ENCODE results near the gene ANK3. TPM values are rescaled to one million over a fixed set of nuclear protein-coding genes. Genes with fewer than 3 reads are reported as not detected.
A peak's percentile ranks its signal among the peaks of the same experiment; 100 is the strongest.

ANK3 gene
- 10 to 100 TPM; 80.0 to 90.1 TPM for total RNA-seq
- polyA plus RNA-seq: 10 to 100 TPM in 1 of 2 donors, 1 to 10 TPM in 1; 7.2 to 31.7 TPM

DNA sequence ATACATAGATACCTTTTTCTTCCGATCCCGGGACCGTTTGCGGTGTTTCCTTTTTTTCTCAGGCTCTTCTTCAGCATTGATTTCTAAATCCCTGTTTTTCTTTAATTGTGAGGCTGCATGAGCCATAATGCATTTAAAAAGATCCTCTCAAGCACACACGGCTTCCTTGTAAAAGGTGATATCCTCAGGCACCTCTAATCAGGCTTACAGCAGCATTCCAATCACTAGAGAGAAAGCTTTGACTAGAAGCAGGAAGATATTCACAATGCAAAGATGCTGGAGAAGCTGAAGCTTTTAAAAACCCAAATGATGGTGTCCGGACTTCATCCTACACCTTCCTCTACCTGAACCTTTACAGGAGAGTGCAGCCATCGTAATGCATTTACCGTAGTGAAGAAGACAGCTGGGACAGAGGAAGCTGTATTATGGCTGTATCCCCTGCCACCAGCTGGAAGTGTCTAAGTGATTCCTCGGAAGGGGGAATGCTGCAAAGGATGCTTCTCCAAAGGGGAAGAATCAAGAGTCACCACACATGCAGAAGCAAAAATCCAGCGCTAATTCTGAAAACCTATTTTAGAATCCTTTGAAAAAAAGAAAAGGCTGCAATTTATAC, at the start of gene ANK3:
Gene ANK3, minus strand, starts transcription at position 463 of the 613 bp plus-strand sequence. Its CDS starts 337 bp downstream, at position 126.
- no peak for DNase-seq
- Mint-ChIP-seq H3K4me3 (no peak within 1 kb of the TSS), H3K9me3 (no peaks in the 10 kb centered on the region), H3K4me1 (peaks cover 8 to 32% (median 21%) of the 10 kb centered on the region in 4 donors), H3K36me3 (peaks cover 8 to 9% of the 10 kb centered on the region in 2 donors), H3K27me3 (no peaks in the 10 kb centered on the region), H3K27ac (peak within 1 kb of the TSS in 2 of 7 donors; percentile 28 to 68)
- Histone ChIP-seq H3K4me1 (ENCODE audit: insufficient read depth, low read length) (no peaks in the 10 kb centered on the region), H3K27ac (ENCODE audit: low read depth, low read length) (no peak within 1 kb of the TSS), H3K27me3 (ENCODE audit: insufficient read depth, low read length) (no peaks in the 10 kb centered on the region), H3K4me3 (ENCODE audit: low read length in 2 of 2) (no peak within 1 kb of the TSS), H3K36me3 (ENCODE audit: insufficient read depth, low read length) (no peaks in the 10 kb centered on the region), H3K9me3 (ENCODE audit: control insufficient read depth in 1 of 2, low read length in 2 of 2) (no peaks in the 10 kb centered on the region)
- CTCF ChIA-PET (ENCODE audit: partially characterized antibody): no interaction called here
- intact Hi-C loops (cut with micrococcal nuclease): no loop called here
- POLR2A ChIA-PET (ENCODE audit: partially characterized antibody): no interaction called here

GRCh38 chr10:60434418-60435046, 44.9 kb upstream of the ANK3 start:
- Mint-ChIP-seq H3K27me3 (no peaks in the 10 kb centered on the region), H3K4me1 (peaks cover 0 to 7% (median 4%) of the 10 kb centered on the region in 4 donors), H3K27ac (no peak overlapping the region), H3K4me3 (no peak overlapping the region), H3K9me3 (no peaks in the 10 kb centered on the region), H3K36me3 (peaks cover 0 to 11% of the 10 kb centered on the region in 2 donors)
- H3K4me3 ChIP-seq (ENCODE audit: low read length in 2 of 2): no peak overlapping the region
- intact Hi-C loops (cut with micrococcal nuclease): loop anchor here (10.0 kb wide), 1 partner anchor 320 kb away; no protein-coding TSS in a partner anchor
- CTCF ChIA-PET (ENCODE audit: partially characterized antibody): interaction anchor here (1.0 to 1.1 kb wide), 2 partner anchors 326 to 334 kb away, joined by 3 read pairs; no protein-coding TSS in a partner anchor
- no peaks in the 10 kb centered on the region for H3K4me1 ChIP-seq (ENCODE audit: insufficient read depth, low read length)
- no peak overlapping the region for H3K27ac ChIP-seq (ENCODE audit: low read depth, low read length)
- no peaks in the 10 kb centered on the region for H3K9me3 ChIP-seq (ENCODE audit: control insufficient read depth in 1 of 2, low read length in 2 of 2)
- no peaks in the 10 kb centered on the region for H3K36me3 ChIP-seq (ENCODE audit: insufficient read depth, low read length)
- no peaks in the 10 kb centered on the region for H3K27me3 ChIP-seq (ENCODE audit: insufficient read depth, low read length)
- peak in 1 of 5 donors; percentile 2 for DNase-seq
- POLR2A ChIA-PET (ENCODE audit: partially characterized antibody): no interaction called here

- no peaks in the 10 kb centered on the region for H3K4me1 ChIP-seq (ENCODE audit: insufficient read depth, low read length)
- ChIA-PET CTCF (ENCODE audit: partially characterized antibody) (interaction anchor here (0.9 to 1.1 kb wide), 2 partner anchors 327 to 808 kb away, joined by 3 read pairs; no protein-coding TSS in a partner anchor), POLR2A (ENCODE audit: partially characterized antibody) (no interaction called here)
- H3K36me3 Mint-ChIP-seq: peaks cover 0 to 11% of the 10 kb centered on the region in 2 donors
- no peaks in the 10 kb centered on the region for H3K9me3 Mint-ChIP-seq
- no peak overlapping the region for H3K4me3 Mint-ChIP-seq
- peak overlapping the region in 1 of 7 donors; percentile 41 for H3K27ac Mint-ChIP-seq
- no peaks in the 10 kb centered on the region for H3K27me3 Mint-ChIP-seq
- intact Hi-C loops (cut with micrococcal nuclease): loop anchor here (10.0 kb wide), 1 partner anchor 319 kb away; no protein-coding TSS in a partner anchor
- H3K4me1 Mint-ChIP-seq: peaks cover 0 to 7% (median 4%) of the 10 kb centered on the region in 4 donors
- DNase-seq: no peak
- no peaks in the 10 kb centered on the region for H3K27me3 ChIP-seq (ENCODE audit: insufficient read depth, low read length)
- no peaks in the 10 kb centered on the region for H3K36me3 ChIP-seq (ENCODE audit: insufficient read depth, low read length)
- H3K4me3 ChIP-seq (ENCODE audit: low read length in 2 of 2): no peak overlapping the region
- H3K27ac ChIP-seq (ENCODE audit: low read depth, low read length): no peak overlapping the region
- no peaks in the 10 kb centered on the region for H3K9me3 ChIP-seq (ENCODE audit: control insufficient read depth in 1 of 2, low read length in 2 of 2)
These were observed 44.0 kb upstream of the ANK3 start for GRCh38 chr10:60433684-60434083.

GRCh38 chr10:60430836-60431597, 41.3 kb upstream of the ANK3 start:
- H3K27me3 ChIP-seq (ENCODE audit: insufficient read depth, low read length): no peaks in the 10 kb centered on the region
- no peaks in the 10 kb centered on the region for H3K4me1 ChIP-seq (ENCODE audit: insufficient read depth, low read length)
- no peak overlapping the region for H3K4me3 Mint-ChIP-seq
- H3K4me1 Mint-ChIP-seq: peaks cover 0 to 14% (median 13%) of the 10 kb centered on the region in 4 donors
- H3K9me3 ChIP-seq (ENCODE audit: control insufficient read depth in 1 of 2, low read length in 2 of 2): no peaks in the 10 kb centered on the region
- no peak overlapping the region for H3K4me3 ChIP-seq (ENCODE audit: low read length in 2 of 2)
- H3K27me3 Mint-ChIP-seq: no peaks in the 10 kb centered on the region
- H3K36me3 ChIP-seq (ENCODE audit: insufficient read depth, low read length): no peaks in the 10 kb centered on the region
- CTCF ChIA-PET (ENCODE audit: partially characterized antibody): no interaction called here
- DNase-seq: no peak
- intact Hi-C loops (cut with micrococcal nuclease): loop anchor here (10.0 kb wide), 1 partner anchor 316 kb away; no protein-coding TSS in a partner anchor
- peaks cover 0 to 10% of the 10 kb centered on the region in 2 donors for H3K36me3 Mint-ChIP-seq
- POLR2A ChIA-PET (ENCODE audit: partially characterized antibody): interaction anchor here (1.0 kb wide), 1 partner anchor 223 kb away, joined by 4 read pairs; no protein-coding TSS in a partner anchor
- no peaks in the 10 kb centered on the region for H3K9me3 Mint-ChIP-seq
- H3K27ac ChIP-seq (ENCODE audit: low read depth, low read length): no peak overlapping the region
- H3K27ac Mint-ChIP-seq: no peak overlapping the region

DNA sequence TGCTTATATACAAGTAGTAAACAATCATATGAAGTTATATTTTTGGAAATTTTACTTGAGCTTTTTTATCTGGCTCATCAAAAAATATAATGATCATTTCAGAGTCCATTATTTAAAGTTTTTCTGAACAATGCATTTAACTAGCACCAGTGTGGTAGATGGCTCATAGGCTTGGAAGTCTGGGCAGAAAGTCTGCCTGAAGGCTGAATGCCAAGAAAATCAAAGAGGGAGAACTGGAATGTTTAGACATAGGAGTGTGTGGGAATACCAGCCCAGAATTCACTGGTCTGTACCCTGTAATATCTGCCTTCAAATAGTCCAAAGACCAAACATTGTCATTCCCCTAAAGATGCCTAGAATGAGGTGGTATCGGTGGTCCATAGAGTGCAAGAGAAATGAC, 40.3 kb upstream of the ANK3 start:
- Mint-ChIP-seq H3K36me3 (peaks cover 0 to 11% of the 10 kb centered on the region in 2 donors), H3K27me3 (no peaks in the 10 kb centered on the region), H3K9me3 (no peaks in the 10 kb centered on the region), H3K4me3 (no peak overlapping the region), H3K4me1 (peaks cover 0 to 15% (median 15%) of the 10 kb centered on the region in 4 donors), H3K27ac (peak overlapping the region in 1 of 7 donors; percentile 1)
- Histone ChIP-seq H3K27me3 (ENCODE audit: insufficient read depth, low read length) (no peaks in the 10 kb centered on the region), H3K9me3 (ENCODE audit: control insufficient read depth in 1 of 2, low read length in 2 of 2) (no peaks in the 10 kb centered on the region), H3K27ac (ENCODE audit: low read depth, low read length) (no peak overlapping the region), H3K4me1 (ENCODE audit: insufficient read depth, low read length) (no peaks in the 10 kb centered on the region), H3K36me3 (ENCODE audit: insufficient read depth, low read length) (no peaks in the 10 kb centered on the region), H3K4me3 (ENCODE audit: low read length in 2 of 2) (no peak overlapping the region)
- CTCF ChIA-PET (ENCODE audit: partially characterized antibody): no interaction called here
- intact Hi-C loops (cut with micrococcal nuclease): loop anchor here (10.0 kb wide), 1 partner anchor 315 kb away; no protein-coding TSS in a partner anchor
- POLR2A ChIA-PET (ENCODE audit: partially characterized antibody): interaction anchor here (1.0 kb wide), 1 partner anchor 224 kb away, joined by 4 read pairs; no protein-coding TSS in a partner anchor
- no peak for DNase-seq

- H3K27me3 Mint-ChIP-seq: no peaks in the 10 kb centered on the region
- H3K4me3 Mint-ChIP-seq: no peak overlapping the region
- no peak overlapping the region for H3K27ac Mint-ChIP-seq
- H3K36me3 ChIP-seq (ENCODE audit: insufficient read depth, low read length): no peaks in the 10 kb centered on the region
- no peak overlapping the region for H3K4me3 ChIP-seq (ENCODE audit: low read length in 2 of 2)
- CTCF ChIA-PET (ENCODE audit: partially characterized antibody): no interaction called here
- POLR2A ChIA-PET (ENCODE audit: partially characterized antibody): no interaction called here
- H3K9me3 Mint-ChIP-seq: no peaks in the 10 kb centered on the region
- H3K27ac ChIP-seq (ENCODE audit: low read depth, low read length): no peak overlapping the region
- H3K4me1 ChIP-seq (ENCODE audit: insufficient read depth, low read length): no peaks in the 10 kb centered on the region
- H3K9me3 ChIP-seq (ENCODE audit: control insufficient read depth in 1 of 2, low read length in 2 of 2): no peaks in the 10 kb centered on the region
- no peaks in the 10 kb centered on the region for H3K27me3 ChIP-seq (ENCODE audit: insufficient read depth, low read length)
- H3K4me1 Mint-ChIP-seq: peaks cover 0 to 19% (median 17%) of the 10 kb centered on the region in 4 donors
- intact Hi-C loops (cut with micrococcal nuclease): no loop called here
- peaks cover 0 to 14% of the 10 kb centered on the region in 2 donors for H3K36me3 Mint-ChIP-seq
- DNase-seq: no peak
These were observed 39.6 kb upstream of the ANK3 start for GRCh38 chr10:60429084-60429849.
